Gastroesophageal sphincter (tissue), 3 donors: Measurements from ENCODE around the gene ZNF778.

Experiments
- CTCF ChIP-seq, 4 experiments: fragments of 200-600 bp in 2 of 4; fragments of 450-650 bp in 2 of 4; sonication (generic) in 1 of 4; IDR thresholded peaks; one replicate each; pipeline ENCODE4 v1.5.1; 2017 to 2019; ENCODE audit warnings: antibody characterized with exemption in 4 of 4, mild to moderate bottlenecking in 2 of 4, moderate library complexity in 2 of 4
- EP300 ChIP-seq: sonication (generic); formaldehyde crosslinking; IDR thresholded peaks from one replicate; pipeline ENCODE4 v1.6.1; 2017; ENCODE audit warnings: antibody characterized with exemption, mild to moderate bottlenecking
- POLR2A ChIP-seq, 2 donors: fragments of 450-650 bp; IDR thresholded peaks; one replicate each; pipeline ENCODE4 v1.6.1; 2017; ENCODE audit warnings: antibody characterized with exemption in 2 of 2, mild to moderate bottlenecking in 2 of 2, moderate library complexity in 1 of 2
- POLR2AphosphoS5 ChIP-seq: sonication (generic); formaldehyde crosslinking; IDR thresholded peaks from one replicate; pipeline ENCODE4 v1.6.1; 2017; ENCODE audit warnings: antibody characterized with exemption

GRCh38 chr16:89224665-89225064 lies 7.2 kb downstream of the ZNF778 start:
- TF ChIP-seq EP300 (no peak), CTCF (IDR thresholded peaks at IDR 0.05) (no peak), POLR2AphosphoS5 (no peak), POLR2A (IDR thresholded peaks at IDR 0.05) (no peak)
